GM23248 (cell line): ENCODE measurements around the gene SLC1A3. TPM values are rescaled to one million over a fixed set of nuclear protein-coding genes. Genes with fewer than 3 reads are reported as not detected.

Experiments
- DNase-seq: peaks from one replicate; pipeline ENCODE4 v3.0.0-alpha.2; 2015
- H2AFZ ChIP-seq: fragments of 200-600 bp; sonication (generic); 2 replicates; pipeline ENCODE4 v1.6.1; 2016; ENCODE audit warnings: antibody characterized with exemption
- H3F3A ChIP-seq: fragments of 200-600 bp; sonication (generic); 2 replicates; pipeline ENCODE4 v1.6.1; 2016; ENCODE audit warnings: mild to moderate bottlenecking, antibody characterized with exemption, mixed run types; ENCODE audit not compliant: insufficient read depth
- H3K27ac ChIP-seq: fragments of 200-600 bp; sonication (generic); 2 replicates; pipeline ENCODE4 v1.5.1; 2016; ENCODE audit warnings: mild to moderate bottlenecking
- H3K27me3 ChIP-seq: fragments of 200-600 bp; sonication (generic); replicated peaks from 2 replicates; pipeline ENCODE4 v1.6.1; 2016; ENCODE audit warnings: mild to moderate bottlenecking; ENCODE audit not compliant: insufficient read depth
- H3K36me3 ChIP-seq: fragments of 200-600 bp; sonication (generic); 2 replicates; pipeline ENCODE4 v1.6.1; 2016; ENCODE audit warnings: low read depth, mild to moderate bottlenecking
- H3K4me1 ChIP-seq: fragments of 200-600 bp; sonication (generic); 2 replicates; pipeline ENCODE4 v1.6.1; 2016; ENCODE audit warnings: mild to moderate bottlenecking; ENCODE audit not compliant: insufficient read depth
- H3K4me2 ChIP-seq: fragments of 200-600 bp; sonication (generic); one replicate; pipeline ENCODE4 v1.6.1; 2016; ENCODE audit warnings: mild to moderate bottlenecking; ENCODE audit not compliant: unreplicated experiment
- H3K4me3 ChIP-seq: fragments of 200-600 bp; sonication (generic); 2 replicates; pipeline ENCODE4 v1.5.1; 2016; ENCODE audit warnings: mild to moderate bottlenecking
- H3K79me2 ChIP-seq: fragments of 200-600 bp; sonication (generic); 2 replicates; pipeline ENCODE4 v1.6.1; 2016; ENCODE audit warnings: mild to moderate bottlenecking; ENCODE audit not compliant: insufficient read depth
- H3K9ac ChIP-seq: fragments of 200-600 bp; sonication (generic); 2 replicates; pipeline ENCODE4 v1.6.1; 2016; ENCODE audit warnings: mild to moderate bottlenecking
- H3K9me2 ChIP-seq: fragments of 200-600 bp; sonication (generic); 2 replicates; pipeline ENCODE4 v1.6.1; 2016; ENCODE audit warnings: mixed run types, mild to moderate bottlenecking, moderate library complexity; ENCODE audit not compliant: insufficient read depth
- H3K9me3 ChIP-seq: fragments of 200-600 bp; sonication (generic); one replicate; pipeline ENCODE4 v1.6.1; 2017; ENCODE audit warnings: low read depth
- H4K20me1 ChIP-seq: fragments of 200-600 bp; sonication (generic); 2 replicates; pipeline ENCODE4 v1.6.0; 2016; ENCODE audit not compliant: insufficient read depth
- EZH2 ChIP-seq: fragments of 200-600 bp; sonication (generic); IDR thresholded peaks from 2 replicates; pipeline ENCODE4 v1.6.1; 2018; ENCODE audit warnings: antibody characterized with exemption, mild to moderate bottlenecking; ENCODE audit not compliant: insufficient read depth, poor library complexity, severe bottlenecking
- EZH2phosphoT487 ChIP-seq: fragments of 200-600 bp; sonication (generic); IDR thresholded peaks from 2 replicates; pipeline ENCODE4 v1.6.1; 2018; ENCODE audit warnings: antibody characterized with exemption, moderate library complexity, mild to moderate bottlenecking, low read depth; ENCODE audit not compliant: insufficient read depth
- WGBS, 2 experiments: methylation state at CpG; one replicate each; pipeline ENCODE4 v1.1.6; 2015 to 2017; ENCODE audit warnings: low lambda C conversion rate in 2 of 2, low coverage in 1 of 2; ENCODE audit errors: missing lambda C conversion rate in 2 of 2; 5-methylcytosine and 5-hydroxymethylcytosine counted together
- in situ Hi-C: fragments of 300-500 bp; cut with MboI; formaldehyde crosslinking; loops from 2 replicates; pipeline ENCODE4 v1.15.0; 2020
- polyA plus RNA-seq: library from polyadenylated mRNA; unstranded; fragments of >200 nt; fragmentation: Nextera tagmentation; extraction: Ambion mirVana; gene quantifications from 2 replicates; pipeline ENCODE4 v1.2.1, GENCODE V29; 2016
- total RNA-seq: library from RNA; depleted of rRNA; stranded (reverse); fragments of >200 nt; shearing (Covaris generic); gene quantifications from 2 replicates; pipeline ENCODE4 v1.2.3, GENCODE V29; 2014

The SLC1A3 gene
- total and polyA plus RNA-seq, 2 experiments from 2014 or later, result 1.7 to 2.5 TPM

- Histone ChIP-seq H2AFZ (no peak overlapping the region), H3K4me2 (no peak overlapping the region), H3K9me2 (no peaks in the 10 kb centered on the region), H3K27me3 (no peaks in the 10 kb centered on the region), H3K9ac (no peak overlapping the region), H3F3A (no peaks in the 10 kb centered on the region; the same call in 1 of the 2 replicates), H3K79me2 (no peaks in the 10 kb centered on the region), H3K27ac (no peak overlapping the region), H3K4me3 (no peak overlapping the region), H3K9me3 (no peaks in the 10 kb centered on the region), H3K4me1 (0 out of 2 replicates have a peak, but pooled peaks cover 10% of the 10 kb centered on the region), H4K20me1 (no peaks in the 10 kb centered on the region), H3K36me3 (no peaks in the 10 kb centered on the region)
- WGBS, 2 experiments, result 92 to 95% methylated on average over 13 of the region's 13 CpGs
- in situ Hi-C loops, result no loop called here
- no peak for DNase-seq
- TF ChIP-seq EZH2phosphoT487 (no peak), EZH2 (no peak)
Measured at GRCh38 chr5:36669015-36669651, 62.7 kb downstream of the SLC1A3 start.

GRCh38 chr5:36670548-36670947 is 64.1 kb downstream of the SLC1A3 start:
- DNase-seq, result no peak
- Histone ChIP-seq H2AFZ (no peak overlapping the region), H3K4me2 (no peak overlapping the region), H3K9me2 (no peaks in the 10 kb centered on the region), H3K4me3 (no peak overlapping the region), H3K79me2 (no peaks in the 10 kb centered on the region), H4K20me1 (no peaks in the 10 kb centered on the region), H3K36me3 (no peaks in the 10 kb centered on the region), H3K27me3 (no peaks in the 10 kb centered on the region), H3K27ac (no peak overlapping the region), H3K9ac (no peak overlapping the region), H3F3A (no peaks in the 10 kb centered on the region; the same call in 1 of the 2 replicates), H3K4me1 (0 out of 2 replicates have a peak, but pooled peaks cover 10% of the 10 kb centered on the region), H3K9me3 (no peaks in the 10 kb centered on the region)
- TF ChIP-seq EZH2 (no peak), EZH2phosphoT487 (no peak)
- in situ Hi-C loops, result no loop called here
- WGBS, 2 experiments, result 88 to 94% methylated on average over 3 of the region's 3 CpGs

- no peak overlapping the region for H3K4me3 ChIP-seq
- H3K9ac ChIP-seq, result no peak overlapping the region
- H3K9me2 ChIP-seq, result no peaks in the 10 kb centered on the region
- TF ChIP-seq EZH2phosphoT487 (no peak), EZH2 (no peak)
- no peaks in the 10 kb centered on the region for H3K9me3 ChIP-seq
- no peaks in the 10 kb centered on the region for H3F3A ChIP-seq
- no peaks in the 10 kb centered on the region for H4K20me1 ChIP-seq
- H3K27me3 ChIP-seq, result no peaks in the 10 kb centered on the region
- H2AFZ ChIP-seq, result no peak overlapping the region
- no peak overlapping the region for H3K4me2 ChIP-seq
- H3K36me3 ChIP-seq, result no peaks in the 10 kb centered on the region
- DNase-seq, result no peak
- no peaks in the 10 kb centered on the region for H3K4me1 ChIP-seq
- 32 to 39% methylated on average over 3 of the region's 3 CpGs for WGBS, 2 experiments
- H3K79me2 ChIP-seq, result no peaks in the 10 kb centered on the region
- H3K27ac ChIP-seq, result no peak overlapping the region
- in situ Hi-C loops, result loop anchor here (25.0 kb wide), 1 partner anchor 413 kb away; no protein-coding TSS in a partner anchor
Measured at GRCh38 chr5:36675282-36675681, 68.9 kb downstream of the SLC1A3 start.

GRCh38 chr5:36679221-36679989 is 73.0 kb downstream of the SLC1A3 start:
- no peaks in the 10 kb centered on the region for H4K20me1 ChIP-seq
- H3K4me1 ChIP-seq, result peaks cover 14% of the 10 kb centered on the region
- no peak for TF ChIP-seq EZH2
- no peak for TF ChIP-seq EZH2phosphoT487
- WGBS, 2 experiments, result 89 to 90% methylated on average over 8 of the region's 8 CpGs
- no peaks in the 10 kb centered on the region for H3K79me2 ChIP-seq
- no peak overlapping the region for H3K27ac ChIP-seq
- H3K9ac ChIP-seq, result no peak overlapping the region
- no peaks in the 10 kb centered on the region for H3F3A ChIP-seq
- no peak overlapping the region for H2AFZ ChIP-seq
- in situ Hi-C loops, result loop anchor here (25.0 kb wide), 1 partner anchor 417 kb away; no protein-coding TSS in a partner anchor
- H3K9me3 ChIP-seq, result no peaks in the 10 kb centered on the region
- H3K36me3 ChIP-seq, result no peaks in the 10 kb centered on the region
- no peak overlapping the region for H3K4me2 ChIP-seq
- DNase-seq, result no peak
- H3K9me2 ChIP-seq, result no peaks in the 10 kb centered on the region
- no peak overlapping the region for H3K4me3 ChIP-seq
- no peaks in the 10 kb centered on the region for H3K27me3 ChIP-seq
